Parathyroid adenoma (tissue), 2 donors: ENCODE results near the gene EDARADD.
"Not testable (repeated sequence)": the region's sequence is repeated elsewhere in the genome, so short reads cannot be mapped to it uniquely, and the experiment has no call there.

Experiments used
- H2AFZ ChIP-seq: fragments of 300-600 bp; sonication (generic); one replicate; pipeline ENCODE4 v1.7.0; 2017; ENCODE audit warnings: antibody characterized with exemption, mild to moderate bottlenecking
- H3K27ac ChIP-seq: fragments of 300-600 bp; sonication (generic); one replicate; pipeline ENCODE4 v1.7.0; 2017
- H3K27me3 ChIP-seq: fragments of 300-600 bp; sonication (generic); one replicate; pipeline ENCODE4 v1.7.0; 2017; ENCODE audit warnings: low read length; ENCODE audit not compliant: control insufficient read depth, insufficient read depth
- H3K36me3 ChIP-seq: fragments of 300-600 bp; sonication (generic); one replicate; pipeline ENCODE4 v1.7.0; 2017; ENCODE audit warnings: low read length; ENCODE audit not compliant: control insufficient read depth, insufficient read depth
- H3K4me1 ChIP-seq: fragments of 300-600 bp; sonication (generic); one replicate; pipeline ENCODE4 v1.7.0; 2017; ENCODE audit warnings: control low read depth
- H3K4me2 ChIP-seq: fragments of 300-600 bp; sonication (generic); one replicate; pipeline ENCODE4 v1.7.0; 2017; ENCODE audit warnings: low read length
- H3K4me3 ChIP-seq: fragments of 300-600 bp; sonication (generic); one replicate; pipeline ENCODE4 v1.7.0; 2017; ENCODE audit warnings: low read depth, low read length
- H3K79me2 ChIP-seq: fragments of 300-600 bp; sonication (generic); one replicate; pipeline ENCODE4 v1.7.0; 2017; ENCODE audit warnings: control low read depth
- H3K9ac ChIP-seq: fragments of 300-600 bp; sonication (generic); one replicate; pipeline ENCODE4 v1.7.0; 2017; ENCODE audit warnings: mild to moderate bottlenecking
- H3K9me3 ChIP-seq: fragments of 300-600 bp; sonication (generic); one replicate; pipeline ENCODE4 v1.7.0; 2017; ENCODE audit warnings: low read length; ENCODE audit not compliant: control insufficient read depth
- TF ChIP-seq, protein P1 (sequence below): fragments of 300-600 bp; sonication (generic); IDR thresholded peaks from one replicate; pipeline ENCODE4 v1.7.0; 2017; ENCODE audit warnings: antibody characterized with exemption, mild to moderate bottlenecking
- donor health status: primary hyperparathyroidism.

The EDARADD gene

GRCh38 chr1:236484310-236484971, 90.4 kb downstream of the EDARADD start:
- Histone ChIP-seq H3K27me3 (no peaks in the 10 kb centered on the region), H3K4me2 (no peak overlapping the region), H3K9me3 (no peaks in the 10 kb centered on the region), H3K27ac (no peak overlapping the region), H3K4me1 (no peaks in the 10 kb centered on the region), H3K36me3 (no peaks in the 10 kb centered on the region), H3K4me3 (no peak overlapping the region), H3K79me2 (no peaks in the 10 kb centered on the region), H3K9ac (no peak overlapping the region), H2AFZ (no peak overlapping the region)
- TF ChIP-seq, protein P1, sequence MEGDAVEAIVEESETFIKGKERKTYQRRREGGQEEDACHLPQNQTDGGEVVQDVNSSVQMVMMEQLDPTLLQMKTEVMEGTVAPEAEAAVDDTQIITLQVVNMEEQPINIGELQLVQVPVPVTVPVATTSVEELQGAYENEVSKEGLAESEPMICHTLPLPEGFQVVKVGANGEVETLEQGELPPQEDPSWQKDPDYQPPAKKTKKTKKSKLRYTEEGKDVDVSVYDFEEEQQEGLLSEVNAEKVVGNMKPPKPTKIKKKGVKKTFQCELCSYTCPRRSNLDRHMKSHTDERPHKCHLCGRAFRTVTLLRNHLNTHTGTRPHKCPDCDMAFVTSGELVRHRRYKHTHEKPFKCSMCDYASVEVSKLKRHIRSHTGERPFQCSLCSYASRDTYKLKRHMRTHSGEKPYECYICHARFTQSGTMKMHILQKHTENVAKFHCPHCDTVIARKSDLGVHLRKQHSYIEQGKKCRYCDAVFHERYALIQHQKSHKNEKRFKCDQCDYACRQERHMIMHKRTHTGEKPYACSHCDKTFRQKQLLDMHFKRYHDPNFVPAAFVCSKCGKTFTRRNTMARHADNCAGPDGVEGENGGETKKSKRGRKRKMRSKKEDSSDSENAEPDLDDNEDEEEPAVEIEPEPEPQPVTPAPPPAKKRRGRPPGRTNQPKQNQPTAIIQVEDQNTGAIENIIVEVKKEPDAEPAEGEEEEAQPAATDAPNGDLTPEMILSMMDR, result no peak

- no peaks in the 10 kb centered on the region for H3K4me1 ChIP-seq
- no peak overlapping the region for H3K4me3 ChIP-seq
- H2AFZ ChIP-seq, result no peak overlapping the region
- H3K27me3 ChIP-seq, result no peaks in the 10 kb centered on the region
- no peaks in the 10 kb centered on the region for H3K36me3 ChIP-seq
- H3K79me2 ChIP-seq, result no peaks in the 10 kb centered on the region
- TF ChIP-seq, protein P1, result no peak
- no peaks in the 10 kb centered on the region for H3K9me3 ChIP-seq
- H3K9ac ChIP-seq, result no peak overlapping the region
- H3K4me2 ChIP-seq, result no peak overlapping the region
- no peak overlapping the region for H3K27ac ChIP-seq
Observed at GRCh38 chr1:236486356-236487002, 92.4 kb downstream of the EDARADD start.

- not testable (repeated sequence) for H3K79me2 ChIP-seq, H3K36me3 ChIP-seq
Observed at GRCh38 chr1:236489161-236489560, 95.1 kb downstream of the EDARADD start.

DNA sequence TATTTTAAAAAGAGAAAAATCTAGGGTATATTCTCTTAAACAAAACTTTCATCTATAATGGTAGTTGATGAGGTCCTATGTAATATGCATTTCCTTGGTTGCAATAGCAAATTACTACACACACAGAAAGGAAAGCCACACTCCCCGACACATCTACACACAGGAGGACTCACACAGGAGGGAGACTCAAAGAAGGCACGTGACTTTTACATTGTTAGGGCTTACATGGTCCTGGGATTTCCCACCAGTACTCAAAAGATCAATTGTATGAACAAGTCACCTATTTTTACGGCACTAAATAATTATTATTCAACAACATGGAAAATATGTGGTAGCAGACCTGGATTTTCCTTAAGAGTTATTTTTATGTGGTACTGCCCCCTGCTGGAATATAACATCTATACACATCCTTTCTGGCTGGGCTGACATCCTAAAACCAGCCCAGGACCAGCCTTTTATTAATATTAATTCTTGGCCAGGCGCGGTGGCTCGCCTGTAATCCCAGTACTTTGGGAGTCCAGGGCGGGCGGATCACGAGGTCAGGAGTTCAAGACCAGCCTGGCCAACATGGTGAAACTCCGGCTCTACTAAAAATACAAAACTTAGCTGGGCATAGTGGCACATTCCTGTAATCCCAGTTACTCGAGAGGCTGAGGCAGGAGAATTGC, 95.8 kb downstream of the EDARADD start:
- no peak overlapping the region for H3K27ac ChIP-seq
- no peak overlapping the region for H3K4me2 ChIP-seq
- H3K9ac ChIP-seq, result no peak overlapping the region
- peaks cover 2% of the 10 kb centered on the region for H3K4me1 ChIP-seq
- no peaks in the 10 kb centered on the region for H3K9me3 ChIP-seq
- H2AFZ ChIP-seq, result no peak overlapping the region
- H3K79me2 ChIP-seq, result no peaks in the 10 kb centered on the region
- H3K27me3 ChIP-seq, result no peaks in the 10 kb centered on the region
- H3K4me3 ChIP-seq, result no peak overlapping the region
- TF ChIP-seq, protein P1, result peak; percentile 48
- H3K36me3 ChIP-seq, result no peaks in the 10 kb centered on the region

More at GRCh38 chr1:236489161-236489560, 95.1 kb downstream of the EDARADD start:
- H3K4me3 ChIP-seq, H2AFZ ChIP-seq, H3K27ac ChIP-seq, H3K4me1 ChIP-seq, H3K27me3 ChIP-seq, H3K4me2 ChIP-seq, H3K9me3 ChIP-seq, H3K9ac ChIP-seq: not testable (repeated sequence)

DNA sequence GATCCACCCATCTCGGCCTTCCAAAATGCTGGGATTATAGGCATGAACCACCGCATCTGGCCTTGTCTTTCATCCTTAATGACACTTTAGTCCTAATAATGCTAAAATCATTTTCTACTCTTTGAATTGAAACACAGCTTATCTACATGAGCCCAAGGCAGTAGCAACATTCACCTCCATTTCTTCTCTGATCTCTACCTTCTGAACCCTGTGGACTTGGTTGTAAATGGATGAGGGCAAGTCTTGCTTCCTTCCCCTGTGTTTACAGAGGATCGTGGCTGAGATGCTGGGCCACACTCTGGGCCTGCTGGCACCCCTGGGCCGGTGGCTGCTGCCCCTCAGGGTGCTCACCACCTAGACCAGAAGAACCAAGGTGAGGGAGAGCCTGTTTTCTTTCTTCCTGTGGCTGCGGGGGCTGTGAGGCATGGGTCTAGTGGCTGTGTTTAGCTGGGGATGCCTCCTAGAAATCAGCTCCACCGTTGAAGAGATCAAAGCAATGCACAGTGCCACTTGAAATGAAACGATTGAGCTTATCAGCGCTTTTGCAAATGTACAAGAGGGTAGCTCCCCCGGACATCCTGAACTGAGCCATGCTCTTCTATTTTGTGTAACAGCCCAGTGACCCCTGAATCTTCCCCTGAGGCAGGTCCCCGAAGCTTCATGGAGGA, 97.5 kb downstream of the EDARADD start:
- Histone ChIP-seq H3K9ac (no peak overlapping the region), H3K4me3 (no peak overlapping the region), H3K4me2 (no peak overlapping the region), H3K4me1 (peaks cover 3% of the 10 kb centered on the region), H3K79me2 (no peaks in the 10 kb centered on the region), H3K27ac (no peak overlapping the region), H2AFZ (peak overlapping the region; percentile 63), H3K36me3 (no peaks in the 10 kb centered on the region), H3K27me3 (no peaks in the 10 kb centered on the region), H3K9me3 (no peaks in the 10 kb centered on the region)
- TF ChIP-seq, protein P1, result no peak
